ENCODE data around the gene DNAAF1.
A peak's percentile ranks its signal among the peaks of the same experiment; 100 is the strongest.
"Not testable (repeated sequence)": the region's sequence is repeated elsewhere in the genome, so short reads cannot be mapped to it uniquely, and the experiment has no call there.

The DNAAF1 gene

GRCh38 chr16:84144859-84145639 lies at the start of gene DNAAF1, which contains the start of gene HSDL1:
Gene DNAAF1, plus strand, starts transcription at chr16:84145308. Its CDS starts 133 bp downstream, at chr16:84145441.
Gene HSDL1, minus strand, starts transcription at chr16:84145177. Its CDS starts 13,856 bp downstream, at chr16:84131321.
- DNase-seq (ENCODE audit: low spot score) = peak; percentile 98

- DNase-seq (ENCODE audit: low spot score) = no peak
These were observed 49.6 kb upstream of the DNAAF1 start for GRCh38 chr16:84095466-84095865.

GRCh38 chr16:84096447-84097005 lies 48.6 kb upstream of the DNAAF1 start:
- DNase-seq (ENCODE audit: low spot score) = no peak

GRCh38 chr16:84098939-84099338 lies 46.2 kb upstream of the DNAAF1 start:
- DNase-seq (ENCODE audit: low spot score) = no peak

GRCh38 chr16:84103678-84104077 lies 41.4 kb upstream of the DNAAF1 start:
- DNase-seq (ENCODE audit: low spot score) = no peak

- DNase-seq (ENCODE audit: low spot score) = no peak
These were observed 40.9 kb upstream of the DNAAF1 start for GRCh38 chr16:84104231-84104630.

GRCh38 chr16:84105301-84105815 lies 39.8 kb upstream of the DNAAF1 start:
- DNase-seq (ENCODE audit: low spot score) = no peak

GRCh38 chr16:84105948-84106740 lies 39.0 kb upstream of the DNAAF1 start:
- DNase-seq (ENCODE audit: low spot score) = no peak

GRCh38 chr16:84107921-84108320 lies 37.2 kb upstream of the DNAAF1 start:
- no peak for DNase-seq (ENCODE audit: low spot score)

- no peak for DNase-seq (ENCODE audit: low spot score)
These were observed 35.3 kb upstream of the DNAAF1 start for GRCh38 chr16:84109598-84110335.

- no peak for DNase-seq (ENCODE audit: low spot score)
These were observed 34.6 kb upstream of the DNAAF1 start for GRCh38 chr16:84110527-84110926.

- no peak for DNase-seq (ENCODE audit: low spot score)
These were observed 33.6 kb upstream of the DNAAF1 start for GRCh38 chr16:84111525-84111924.

- DNase-seq (ENCODE audit: low spot score) = not testable (repeated sequence)
These were observed 33.2 kb upstream of the DNAAF1 start for GRCh38 chr16:84111949-84112348.

- peak; percentile 27 for DNase-seq (ENCODE audit: low spot score)
These were observed 29.0 kb upstream of the DNAAF1 start for GRCh38 chr16:84115919-84116719.

- DNase-seq (ENCODE audit: low spot score) = peak; percentile 98
These were observed 28.2 kb upstream of the DNAAF1 start, which contains the start of gene MBTPS1 for GRCh38 chr16:84116720-84117493. Gene MBTPS1, minus strand, starts transcription at chr16:84116942. Its CDS starts 15,159 bp downstream, at chr16:84101783.

GRCh38 chr16:84117494-84117843 lies 27.6 kb upstream of the DNAAF1 start:
- DNase-seq (ENCODE audit: low spot score) = no peak

- not testable (repeated sequence) for DNase-seq (ENCODE audit: low spot score)
These were observed 26.8 kb upstream of the DNAAF1 start for GRCh38 chr16:84118315-84118714.

- no peak for DNase-seq (ENCODE audit: low spot score)
These were observed 25.7 kb upstream of the DNAAF1 start for GRCh38 chr16:84119368-84119767.

GRCh38 chr16:84120023-84120422 lies 25.1 kb upstream of the DNAAF1 start:
- no peak for DNase-seq (ENCODE audit: low spot score)

GRCh38 chr16:84121007-84121406 lies 24.1 kb upstream of the DNAAF1 start:
- DNase-seq (ENCODE audit: low spot score) = no peak
